Neural crest cell (in vitro differentiated cells): ENCODE results near the gene DCTPP1. TPM values are rescaled to one million over a fixed set of nuclear protein-coding genes. Genes with fewer than 3 reads are reported as not detected.
"Not testable (repeated sequence)": the region's sequence is repeated elsewhere in the genome, so short reads cannot be mapped to it uniquely, and the experiment has no call there.

ENCODE experiments used
- DNase-seq: peaks from one replicate; pipeline ENCODE4 v3.0.0; 2021; ENCODE audit warnings: low read depth, mixed read lengths, low spot score
- H3K27ac Mint-ChIP-seq: one replicate; pipeline ENCODE4 v1.8.0; 2021; ENCODE audit warnings: mild to moderate bottlenecking, mixed read lengths; ENCODE audit not compliant: unreplicated experiment
- H3K27me3 Mint-ChIP-seq: 2 replicates; pipeline ENCODE4 v1.8.0; 2021; ENCODE audit warnings: low read depth, mild to moderate bottlenecking, mixed read lengths
- H3K36me3 Mint-ChIP-seq: 2 replicates; pipeline ENCODE4 v1.8.0; 2021; ENCODE audit warnings: low read depth, mild to moderate bottlenecking, mixed read lengths
- H3K4me1 Mint-ChIP-seq: 2 replicates; pipeline ENCODE4 v1.8.0; 2021; ENCODE audit warnings: mixed read lengths
- H3K4me3 Mint-ChIP-seq: one replicate; pipeline ENCODE4 v1.8.0; 2021; ENCODE audit warnings: mild to moderate bottlenecking, mixed read lengths
- H3K9me3 Mint-ChIP-seq: 2 replicates; pipeline ENCODE4 v1.8.0; 2021; ENCODE audit warnings: mixed read lengths
- CTCF ChIP-seq: fragments of 200-600 bp; sonication (generic); conservative IDR thresholded peaks from 2 replicates; pipeline ENCODE4 v1.5.0; 2021; ENCODE audit warnings: antibody characterized with exemption, mild to moderate bottlenecking
- long read RNA-seq: library from polyadenylated mRNA; unstranded; transcript quantifications from one replicate; pipeline ENCODE4 v2.0.0, GENCODE V29; 2020
- total RNA-seq: library from RNA; stranded (reverse); gene quantifications from 2 replicates; pipeline ENCODE4 v1.2.1, GENCODE V29; 2021

Gene DCTPP1
- 91.6 and 94.3 TPM in 2 replicates for total RNA-seq
- long read RNA-seq, transcript DCTPP1-201 (3 exons, 1,222 nt), result major isoform, 85 of 88 reads
- long read RNA-seq, partial matches to known transcripts, result 0 of 88 reads
- long read RNA-seq, other reads (novel, unspliced or antisense), result 3 of 88 reads

GRCh38 chr16:30429678-30430427, at the start of gene DCTPP1:
DCTPP1 (minus strand) TSS chr16:30430030; CDS start chr16:30429980, 50 bp downstream.
- H3K4me3 Mint-ChIP-seq, result no peak within 1 kb of the TSS
- H3K36me3 Mint-ChIP-seq, result peaks cover 12% of the 10 kb centered on the region
- TF ChIP-seq CTCF, result peak; percentile 90
- H3K27me3 Mint-ChIP-seq, result peaks cover 3% of the 10 kb centered on the region
- no peaks in the 10 kb centered on the region for H3K9me3 Mint-ChIP-seq
- peak within 1 kb of the TSS; percentile 57 for H3K27ac Mint-ChIP-seq
- DNase-seq, result peak; percentile 88
- peaks cover 24% of the 10 kb centered on the region for H3K4me1 Mint-ChIP-seq

GRCh38 chr16:30478766-30479478, 49.1 kb upstream of the DCTPP1 start:
- H3K4me3 Mint-ChIP-seq, result no peak overlapping the region
- no peaks in the 10 kb centered on the region for H3K4me1 Mint-ChIP-seq
- H3K36me3 Mint-ChIP-seq, result no peaks in the 10 kb centered on the region
- no peak for DNase-seq
- peaks cover 5% of the 10 kb centered on the region for H3K27me3 Mint-ChIP-seq
- no peaks in the 10 kb centered on the region for H3K9me3 Mint-ChIP-seq
- H3K27ac Mint-ChIP-seq, result no peak overlapping the region
- TF ChIP-seq CTCF, result no peak

GRCh38 chr16:30477773-30478172, 47.9 kb upstream of the DCTPP1 start:
- not testable (repeated sequence) for H3K27me3 Mint-ChIP-seq, H3K4me1 Mint-ChIP-seq, H3K9me3 Mint-ChIP-seq, H3K4me3 Mint-ChIP-seq, DNase-seq, H3K27ac Mint-ChIP-seq, H3K36me3 Mint-ChIP-seq

GRCh38 chr16:30476991-30477390, 47.2 kb upstream of the DCTPP1 start:
- no peak overlapping the region for H3K27ac Mint-ChIP-seq
- no peak for DNase-seq
- H3K9me3 Mint-ChIP-seq, result no peaks in the 10 kb centered on the region
- peaks cover 2% of the 10 kb centered on the region for H3K27me3 Mint-ChIP-seq
- no peaks in the 10 kb centered on the region for H3K4me1 Mint-ChIP-seq
- H3K4me3 Mint-ChIP-seq, result no peak overlapping the region
- H3K36me3 Mint-ChIP-seq, result no peaks in the 10 kb centered on the region
- TF ChIP-seq CTCF, result no peak

- no peaks in the 10 kb centered on the region for H3K9me3 Mint-ChIP-seq
- no peak for TF ChIP-seq CTCF
- no peaks in the 10 kb centered on the region for H3K27me3 Mint-ChIP-seq
- no peak for DNase-seq
- no peak overlapping the region for H3K4me3 Mint-ChIP-seq
- H3K4me1 Mint-ChIP-seq, result no peaks in the 10 kb centered on the region
- H3K36me3 Mint-ChIP-seq, result no peaks in the 10 kb centered on the region
- no peak overlapping the region for H3K27ac Mint-ChIP-seq
These were observed 44.9 kb upstream of the DCTPP1 start for GRCh38 chr16:30474684-30475083.

GRCh38 chr16:30474074-30474452, 44.2 kb upstream of the DCTPP1 start:
- no peak for TF ChIP-seq CTCF
- no peak overlapping the region for H3K27ac Mint-ChIP-seq
- no peaks in the 10 kb centered on the region for H3K27me3 Mint-ChIP-seq
- DNase-seq, result no peak
- H3K36me3 Mint-ChIP-seq, result no peaks in the 10 kb centered on the region
- no peak overlapping the region for H3K4me3 Mint-ChIP-seq
- H3K4me1 Mint-ChIP-seq, result no peaks in the 10 kb centered on the region
- H3K9me3 Mint-ChIP-seq, result no peaks in the 10 kb centered on the region
